SK-N-MC (cell line): ENCODE results near the gene WFDC2.

Source experiments
- EZH2 ChIP-seq: fragments of 200-600 bp; sonication (generic); IDR thresholded peaks from one replicate; pipeline ENCODE4 v1.6.1; 2017; ENCODE audit warnings: antibody characterized with exemption
- POLR2AphosphoS5 ChIP-seq: IDR thresholded peaks from 2 replicates; pipeline ENCODE4 v1.6.1; 2012; ENCODE audit warnings: mild to moderate bottlenecking, low read depth, low read length, borderline replicate concordance

- TF ChIP-seq EZH2 (no peak), POLR2AphosphoS5 (no peak)
These were observed 39.9 kb upstream of the WFDC2 start for GRCh38 chr20:45429618-45430017.
